Measurements from ENCODE around the gene FGFR2.

The FGFR2 gene

GRCh38 chr10:121490871-121491519 lies 107.2 kb downstream of the FGFR2 start:
- no peak for TF ChIP-seq EGR1 (IDR thresholded peaks at IDR 0.05)
- no peak for TF ChIP-seq NFIC (IDR thresholded peaks at IDR 0.05)
- TF ChIP-seq TAF1 (IDR thresholded peaks at IDR 0.05; ENCODE audit: low read depth): no peak
- no peak for TF ChIP-seq FOXM1 (IDR thresholded peaks at IDR 0.05; ENCODE audit: borderline replicate concordance, low read depth)
- no peak for TF ChIP-seq YY1 (IDR thresholded peaks at IDR 0.05; ENCODE audit: low read depth)
- no peak for TF ChIP-seq EP300 (IDR thresholded peaks at IDR 0.05; ENCODE audit: borderline replicate concordance)
- TF ChIP-seq CEBPB (IDR thresholded peaks at IDR 0.05): no peak
- TF ChIP-seq RAD21 (IDR thresholded peaks at IDR 0.05; ENCODE audit: low read depth): no peak
- TF ChIP-seq TCF12 (IDR thresholded peaks at IDR 0.05; ENCODE audit: low read depth): no peak
- TF ChIP-seq USF1 (IDR thresholded peaks at IDR 0.05): no peak
- no peak for TF ChIP-seq ZBTB7A (IDR thresholded peaks at IDR 0.05; ENCODE audit: low read depth)
- TF ChIP-seq CREB1 (IDR thresholded peaks at IDR 0.05; ENCODE audit: low read depth): no peak
- no peak for TF ChIP-seq TEAD4 (IDR thresholded peaks at IDR 0.05)
- no peak for TF ChIP-seq REST (IDR thresholded peaks at IDR 0.05; ENCODE audit: low read depth)
- TF ChIP-seq MAX (IDR thresholded peaks at IDR 0.05): no peak

- TF ChIP-seq YY1 (IDR thresholded peaks at IDR 0.05; ENCODE audit: low read depth) (no peak), EP300 (IDR thresholded peaks at IDR 0.05; ENCODE audit: borderline replicate concordance) (no peak), TCF12 (IDR thresholded peaks at IDR 0.05; ENCODE audit: low read depth) (no peak), NFIC (IDR thresholded peaks at IDR 0.05) (no peak)
These were observed 112.7 kb downstream of the FGFR2 start for GRCh38 chr10:121485436-121486139.

GRCh38 chr10:121484816-121485215 lies 113.4 kb downstream of the FGFR2 start:
- TF ChIP-seq YY1 (IDR thresholded peaks at IDR 0.05; ENCODE audit: low read depth) (no peak), TCF12 (IDR thresholded peaks at IDR 0.05; ENCODE audit: low read depth) (no peak), ZBTB7A (IDR thresholded peaks at IDR 0.05; ENCODE audit: low read depth) (no peak), EGR1 (IDR thresholded peaks at IDR 0.05) (no peak), CREB1 (IDR thresholded peaks at IDR 0.05; ENCODE audit: low read depth) (no peak), USF1 (IDR thresholded peaks at IDR 0.05) (no peak), MAX (IDR thresholded peaks at IDR 0.05) (no peak), RAD21 (IDR thresholded peaks at IDR 0.05; ENCODE audit: low read depth) (no peak), REST (IDR thresholded peaks at IDR 0.05; ENCODE audit: low read depth) (no peak), TEAD4 (IDR thresholded peaks at IDR 0.05) (no peak), NFIC (IDR thresholded peaks at IDR 0.05) (no peak), TAF1 (IDR thresholded peaks at IDR 0.05; ENCODE audit: low read depth) (no peak), EP300 (IDR thresholded peaks at IDR 0.05; ENCODE audit: borderline replicate concordance) (no peak), FOXM1 (IDR thresholded peaks at IDR 0.05; ENCODE audit: borderline replicate concordance, low read depth) (no peak), CEBPB (IDR thresholded peaks at IDR 0.05) (no peak)

GRCh38 chr10:121484401-121484800 lies 113.8 kb downstream of the FGFR2 start:
- TF ChIP-seq EP300 (IDR thresholded peaks at IDR 0.05; ENCODE audit: borderline replicate concordance) (no peak), CEBPB (IDR thresholded peaks at IDR 0.05) (no peak)

GRCh38 chr10:121481180-121481579 lies 117.1 kb downstream of the FGFR2 start:
- TF ChIP-seq EGR1 (IDR thresholded peaks at IDR 0.05) (no peak), TCF12 (IDR thresholded peaks at IDR 0.05; ENCODE audit: low read depth) (no peak), NFIC (IDR thresholded peaks at IDR 0.05) (no peak)

GRCh38 chr10:121478556-121478955 lies 119.7 kb downstream of the FGFR2 start:
- TF ChIP-seq TCF12 (IDR thresholded peaks at IDR 0.05; ENCODE audit: low read depth) (no peak), USF1 (IDR thresholded peaks at IDR 0.05) (no peak), CEBPB (IDR thresholded peaks at IDR 0.05) (no peak), MAX (IDR thresholded peaks at IDR 0.05) (no peak), TEAD4 (IDR thresholded peaks at IDR 0.05) (no peak), REST (IDR thresholded peaks at IDR 0.05; ENCODE audit: low read depth) (no peak), TAF1 (IDR thresholded peaks at IDR 0.05; ENCODE audit: low read depth) (no peak), EGR1 (IDR thresholded peaks at IDR 0.05) (no peak), CREB1 (IDR thresholded peaks at IDR 0.05; ENCODE audit: low read depth) (no peak), NFIC (IDR thresholded peaks at IDR 0.05) (no peak), FOXM1 (IDR thresholded peaks at IDR 0.05; ENCODE audit: borderline replicate concordance, low read depth) (no peak), EP300 (IDR thresholded peaks at IDR 0.05; ENCODE audit: borderline replicate concordance) (no peak)

Data from Ishikawa (cell line).